Activated CD4-positive, alpha-beta T cell treated with anti-CD3 and anti-CD28 coated beads, Interleukin-2, amount 10 ng/mL, durations not matched to agents 7 days and 5 days (primary cell): ENCODE measurements around the gene RPA3. TPM values are rescaled to one million over a fixed set of nuclear protein-coding genes. Genes with fewer than 3 reads are reported as not detected.
"Not testable (repeated sequence)": the region's sequence is repeated elsewhere in the genome, so short reads cannot be mapped to it uniquely, and the experiment has no call there.

Source experiments
- CTCF ChIA-PET: fragments of 350-600 bp; sonication (Branson Sonifier 250); formaldehyde crosslinking; loops from one replicate; lab custom pipeline; 2021; ENCODE audit warnings: antibody characterized with exemption; lab: Charles Lee
- POLR2A ChIA-PET: fragments of 350-600 bp; sonication (Branson Sonifier 250); formaldehyde crosslinking; loops from one replicate; lab custom pipeline; 2021; ENCODE audit warnings: antibody characterized with exemption; lab: Charles Lee
- DNase-seq: peaks from one replicate; pipeline ENCODE4 v3.0.0-alpha.2; 2020
- H3K27ac Mint-ChIP-seq: one replicate; pipeline ENCODE4 v1.8.0; 2021; ENCODE audit warnings: mild to moderate bottlenecking, moderate library complexity, mixed read lengths
- H3K27me3 Mint-ChIP-seq: one replicate; pipeline ENCODE4 v1.8.0; 2021; ENCODE audit warnings: mixed read lengths
- H3K36me3 Mint-ChIP-seq: one replicate; pipeline ENCODE4 v1.8.0; 2021; ENCODE audit warnings: low read depth, mixed read lengths
- H3K4me1 Mint-ChIP-seq: one replicate; pipeline ENCODE4 v1.8.0; 2021; ENCODE audit warnings: mixed read lengths
- H3K4me3 Mint-ChIP-seq: one replicate; pipeline ENCODE4 v1.8.0; 2021; ENCODE audit warnings: mild to moderate bottlenecking, moderate library complexity, mixed read lengths
- H3K9me3 Mint-ChIP-seq: one replicate; pipeline ENCODE4 v1.8.0; 2021; ENCODE audit warnings: mixed read lengths
- total RNA-seq, 2 experiments: library from RNA; stranded (reverse); gene quantifications; one replicate each; pipeline ENCODE4 v1.2.3, GENCODE V29; 2021

The RPA3 gene
- total RNA-seq, 2 experiments from 2014 or later: 93.2 to 93.4 TPM

- H3K27ac Mint-ChIP-seq: no peak overlapping the region
- no peak overlapping the region for H3K4me3 Mint-ChIP-seq
- H3K4me1 Mint-ChIP-seq: peaks cover 24% of the 10 kb centered on the region
- H3K9me3 Mint-ChIP-seq: peaks cover 2% of the 10 kb centered on the region
- no peaks in the 10 kb centered on the region for H3K27me3 Mint-ChIP-seq
- ChIA-PET CTCF (no interaction called here), POLR2A (no interaction called here)
- peaks cover 5% of the 10 kb centered on the region for H3K36me3 Mint-ChIP-seq
- DNase-seq: no peak
Observed at GRCh38 chr7:7682861-7683260, 35.5 kb downstream of the RPA3 start.

- DNase-seq: no peak
- no peak overlapping the region for H3K4me3 Mint-ChIP-seq
- H3K27me3 Mint-ChIP-seq: no peaks in the 10 kb centered on the region
- ChIA-PET CTCF (interaction anchor here (0.8 to 2.0 kb wide), 7 partner anchors 11 to 508 kb away, joined by 3 to 12 read pairs (median 4); no protein-coding TSS in a partner anchor), POLR2A (no interaction called here)
- H3K9me3 Mint-ChIP-seq: peaks cover 6% of the 10 kb centered on the region
- peaks cover 9% of the 10 kb centered on the region for H3K36me3 Mint-ChIP-seq
- H3K27ac Mint-ChIP-seq: no peak overlapping the region
- H3K4me1 Mint-ChIP-seq: peaks cover 22% of the 10 kb centered on the region
Observed at GRCh38 chr7:7681936-7682329, 36.5 kb downstream of the RPA3 start.

- Mint-ChIP-seq H3K36me3 (peaks cover 9% of the 10 kb centered on the region), H3K4me1 (peaks cover 20% of the 10 kb centered on the region), H3K4me3 (no peak overlapping the region), H3K27ac (peak overlapping the region; percentile 16), H3K27me3 (no peaks in the 10 kb centered on the region), H3K9me3 (peaks cover 6% of the 10 kb centered on the region)
- peak; percentile 67 for DNase-seq
- POLR2A ChIA-PET: no interaction called here
- CTCF ChIA-PET: interaction anchor here (0.6 to 2.0 kb wide), 14 partner anchors 11 to 1196 kb away, joined by 3 to 12 read pairs (median 4); no protein-coding TSS in a partner anchor
Observed at GRCh38 chr7:7681191-7681935, 37.0 kb downstream of the RPA3 start.

GRCh38 chr7:7679640-7680039 is 38.8 kb downstream of the RPA3 start:
- H3K4me3 Mint-ChIP-seq: not testable (repeated sequence)

GRCh38 chr7:7675686-7676085 is 42.7 kb downstream of the RPA3 start:
- POLR2A ChIA-PET: no interaction called here
- DNase-seq: no peak
- no peak overlapping the region for H3K27ac Mint-ChIP-seq
- peaks cover 30% of the 10 kb centered on the region for H3K4me1 Mint-ChIP-seq
- H3K9me3 Mint-ChIP-seq: peaks cover 9% of the 10 kb centered on the region
- H3K36me3 Mint-ChIP-seq: peaks cover 32% of the 10 kb centered on the region
- H3K4me3 Mint-ChIP-seq: no peak overlapping the region
- no peaks in the 10 kb centered on the region for H3K27me3 Mint-ChIP-seq
- CTCF ChIA-PET: no interaction called here

More at GRCh38 chr7:7679640-7680039, 38.8 kb downstream of the RPA3 start:
- H3K27me3 Mint-ChIP-seq, H3K9me3 Mint-ChIP-seq, POLR2A ChIA-PET, H3K27ac Mint-ChIP-seq, DNase-seq, CTCF ChIA-PET: not testable (repeated sequence)
- Mint-ChIP-seq H3K36me3 (peaks cover 15% of the 10 kb centered on the region), H3K4me1 (peaks cover 25% of the 10 kb centered on the region)

- Mint-ChIP-seq H3K27me3 (no peaks in the 10 kb centered on the region), H3K9me3 (peaks cover 20% of the 10 kb centered on the region), H3K4me1 (peaks cover 27% of the 10 kb centered on the region), H3K4me3 (peak overlapping the region; percentile 26), H3K36me3 (peaks cover 35% of the 10 kb centered on the region), H3K27ac (no peak overlapping the region)
- POLR2A ChIA-PET: no interaction called here
- CTCF ChIA-PET: no interaction called here
- no peak for DNase-seq
Observed at GRCh38 chr7:7673240-7673550, 45.2 kb downstream of the RPA3 start.

- POLR2A ChIA-PET: no interaction called here
- H3K4me1 Mint-ChIP-seq: peaks cover 27% of the 10 kb centered on the region
- CTCF ChIA-PET: no interaction called here
- H3K36me3 Mint-ChIP-seq: peaks cover 32% of the 10 kb centered on the region
- H3K27me3 Mint-ChIP-seq: no peaks in the 10 kb centered on the region
- H3K9me3 Mint-ChIP-seq: peaks cover 16% of the 10 kb centered on the region
- DNase-seq: no peak
- H3K4me3 Mint-ChIP-seq: no peak overlapping the region
- peak overlapping the region; percentile 31 for H3K27ac Mint-ChIP-seq
Observed at GRCh38 chr7:7672545-7673239, 45.7 kb downstream of the RPA3 start.

GRCh38 chr7:7671361-7671760 is 47.0 kb downstream of the RPA3 start:
- Mint-ChIP-seq H3K4me1 (peaks cover 27% of the 10 kb centered on the region), H3K36me3 (peaks cover 29% of the 10 kb centered on the region), H3K4me3 (no peak overlapping the region), H3K27ac (no peak overlapping the region), H3K9me3 (peaks cover 14% of the 10 kb centered on the region), H3K27me3 (no peaks in the 10 kb centered on the region)
- ChIA-PET CTCF (no interaction called here), POLR2A (no interaction called here)
- no peak for DNase-seq

- no peak for DNase-seq
- peaks cover 25% of the 10 kb centered on the region for H3K36me3 Mint-ChIP-seq
- H3K9me3 Mint-ChIP-seq: peaks cover 14% of the 10 kb centered on the region
- ChIA-PET CTCF (no interaction called here), POLR2A (no interaction called here)
- peaks cover 22% of the 10 kb centered on the region for H3K4me1 Mint-ChIP-seq
- no peak overlapping the region for H3K27ac Mint-ChIP-seq
- H3K27me3 Mint-ChIP-seq: no peaks in the 10 kb centered on the region
- H3K4me3 Mint-ChIP-seq: no peak overlapping the region
Observed at GRCh38 chr7:7670490-7670889, 47.9 kb downstream of the RPA3 start.

GRCh38 chr7:7668706-7669105 is 49.7 kb downstream of the RPA3 start:
- peaks cover 19% of the 10 kb centered on the region for H3K4me1 Mint-ChIP-seq
- ChIA-PET POLR2A (no interaction called here), CTCF (no interaction called here)
- no peak overlapping the region for H3K27ac Mint-ChIP-seq
- peaks cover 21% of the 10 kb centered on the region for H3K36me3 Mint-ChIP-seq
- peaks cover 14% of the 10 kb centered on the region for H3K9me3 Mint-ChIP-seq
- no peaks in the 10 kb centered on the region for H3K27me3 Mint-ChIP-seq
- DNase-seq: no peak
- no peak overlapping the region for H3K4me3 Mint-ChIP-seq

- POLR2A ChIA-PET: no interaction called here
- H3K9me3 Mint-ChIP-seq: peaks cover 13% of the 10 kb centered on the region
- CTCF ChIA-PET: interaction anchor here (2.2 kb wide), 1 partner anchor 14 kb away, joined by 9 read pairs; no protein-coding TSS in a partner anchor
- H3K4me3 Mint-ChIP-seq: no peak overlapping the region
- no peak overlapping the region for H3K27ac Mint-ChIP-seq
- H3K27me3 Mint-ChIP-seq: no peaks in the 10 kb centered on the region
- H3K4me1 Mint-ChIP-seq: peaks cover 7% of the 10 kb centered on the region
- DNase-seq: no peak
- H3K36me3 Mint-ChIP-seq: peaks cover 13% of the 10 kb centered on the region
Observed at GRCh38 chr7:7667187-7667586, 51.2 kb downstream of the RPA3 start.

GRCh38 chr7:7665031-7665430 is 53.4 kb downstream of the RPA3 start:
- Mint-ChIP-seq H3K4me1 (peaks cover 2% of the 10 kb centered on the region), H3K9me3 (peaks cover 15% of the 10 kb centered on the region)

GRCh38 chr7:7664291-7664690 is 54.1 kb downstream of the RPA3 start:
- no peak overlapping the region for H3K4me3 Mint-ChIP-seq
- ChIA-PET CTCF (no interaction called here), POLR2A (no interaction called here)
- peaks cover 2% of the 10 kb centered on the region for H3K4me1 Mint-ChIP-seq
- no peaks in the 10 kb centered on the region for H3K27me3 Mint-ChIP-seq
- peaks cover 20% of the 10 kb centered on the region for H3K36me3 Mint-ChIP-seq
- peaks cover 19% of the 10 kb centered on the region for H3K9me3 Mint-ChIP-seq
- H3K27ac Mint-ChIP-seq: no peak overlapping the region
- DNase-seq: no peak

More at GRCh38 chr7:7665031-7665430, 53.4 kb downstream of the RPA3 start:
- POLR2A ChIA-PET: no interaction called here
- CTCF ChIA-PET: interaction anchor here (0.5 kb wide), 1 partner anchor 464 kb away, joined by 3 read pairs; no protein-coding TSS in a partner anchor
- peaks cover 15% of the 10 kb centered on the region for H3K36me3 Mint-ChIP-seq
- no peak overlapping the region for H3K27ac Mint-ChIP-seq
- no peak for DNase-seq
- no peak overlapping the region for H3K4me3 Mint-ChIP-seq
- no peaks in the 10 kb centered on the region for H3K27me3 Mint-ChIP-seq
